ENCODE data around the gene CAPRIN2. TPM values are rescaled to one million over a fixed set of nuclear protein-coding genes. Genes with fewer than 3 reads are reported as not detected.

The CAPRIN2 gene
- total RNA-seq, 2 donors from 2014 or later = 62.2 to 103 TPM

- no peaks in the 10 kb centered on the region for H3K9me3 ChIP-seq (ENCODE audit: control insufficient read depth, low read length)
- TF ChIP-seq CTCF (conservative IDR thresholded peaks at IDR 0.05) = no peak
- Mint-ChIP-seq H3K36me3 (ENCODE audit: low read depth) (no peaks in the 10 kb centered on the region), H3K4me3 (no peak overlapping the region), H3K27me3 (ENCODE audit: insufficient read depth) (peaks cover 4% of the 10 kb centered on the region), H3K27ac (no peak overlapping the region), H3K9me3 (no peaks in the 10 kb centered on the region), H3K4me1 (peaks cover 4% of the 10 kb centered on the region)
- no peaks in the 10 kb centered on the region for H3K36me3 ChIP-seq (ENCODE audit: control insufficient read depth, insufficient read depth, low read length)
- no peaks in the 10 kb centered on the region for H3K27me3 ChIP-seq (ENCODE audit: control insufficient read depth, insufficient read depth, low read length, poor library complexity, severe bottlenecking)
- no peak overlapping the region for H3K9ac ChIP-seq (ENCODE audit: extremely low read depth, low read length, poor library complexity, severe bottlenecking)
- H3K4me1 ChIP-seq (ENCODE audit: control insufficient read depth, insufficient read depth, low read length) = no peaks in the 10 kb centered on the region
- DNase-seq = no peak
- H3K27ac ChIP-seq (ENCODE audit: low read depth, low read length) = no peak overlapping the region
- H3K4me3 ChIP-seq (ENCODE audit: low read length) = no peak overlapping the region
Observed at GRCh38 chr12:30701056-30701455, 53.7 kb downstream of the CAPRIN2 start.

GRCh38 chr12:30700216-30700900, 54.4 kb downstream of the CAPRIN2 start:
- no peak for TF ChIP-seq CTCF (conservative IDR thresholded peaks at IDR 0.05)
- Mint-ChIP-seq H3K4me1 (peaks cover 6% of the 10 kb centered on the region), H3K4me3 (no peak overlapping the region), H3K27ac (no peak overlapping the region), H3K36me3 (ENCODE audit: low read depth) (no peaks in the 10 kb centered on the region), H3K9me3 (no peaks in the 10 kb centered on the region), H3K27me3 (ENCODE audit: insufficient read depth) (peaks cover 4% of the 10 kb centered on the region)
- Histone ChIP-seq H3K9ac (ENCODE audit: extremely low read depth, low read length, poor library complexity, severe bottlenecking) (no peak overlapping the region), H3K4me1 (ENCODE audit: control insufficient read depth, insufficient read depth, low read length) (no peaks in the 10 kb centered on the region), H3K9me3 (ENCODE audit: control insufficient read depth, low read length) (no peaks in the 10 kb centered on the region), H3K27me3 (ENCODE audit: control insufficient read depth, insufficient read depth, low read length, poor library complexity, severe bottlenecking) (no peaks in the 10 kb centered on the region), H3K36me3 (ENCODE audit: control insufficient read depth, insufficient read depth, low read length) (no peaks in the 10 kb centered on the region), H3K27ac (ENCODE audit: low read depth, low read length) (no peak overlapping the region), H3K4me3 (ENCODE audit: low read length) (no peak overlapping the region)
- DNase-seq = no peak
- 79 to 89% methylated on average over 4 to 6 of the region's 6 CpGs for WGBS, 2 experiments (ENCODE audit: insufficient coverage in 1 of 2, insufficient read length in 1 of 2)

GRCh38 chr12:30698346-30698745, 56.4 kb downstream of the CAPRIN2 start:
- Mint-ChIP-seq H3K27ac (no peak overlapping the region), H3K4me3 (no peak overlapping the region), H3K36me3 (ENCODE audit: low read depth) (no peaks in the 10 kb centered on the region), H3K27me3 (ENCODE audit: insufficient read depth) (peaks cover 4% of the 10 kb centered on the region), H3K4me1 (peaks cover 17% of the 10 kb centered on the region), H3K9me3 (no peaks in the 10 kb centered on the region)
- Histone ChIP-seq H3K9me3 (ENCODE audit: control insufficient read depth, low read length) (no peaks in the 10 kb centered on the region), H3K9ac (ENCODE audit: extremely low read depth, low read length, poor library complexity, severe bottlenecking) (no peak overlapping the region), H3K27me3 (ENCODE audit: control insufficient read depth, insufficient read depth, low read length, poor library complexity, severe bottlenecking) (no peaks in the 10 kb centered on the region), H3K4me3 (ENCODE audit: low read length) (no peak overlapping the region), H3K27ac (ENCODE audit: low read depth, low read length) (no peak overlapping the region), H3K4me1 (ENCODE audit: control insufficient read depth, insufficient read depth, low read length) (peaks cover 4% of the 10 kb centered on the region), H3K36me3 (ENCODE audit: control insufficient read depth, insufficient read depth, low read length) (no peaks in the 10 kb centered on the region)
- no peak for TF ChIP-seq CTCF (conservative IDR thresholded peaks at IDR 0.05)
- DNase-seq = no peak
- 92 to 100% methylated on average over 1 to 12 of the region's 12 CpGs for WGBS, 2 experiments (ENCODE audit: insufficient coverage in 1 of 2, insufficient read length in 1 of 2)
